UCSD-AML1 (cell line): ENCODE measurements around the gene AGMO.
"Not testable (repeated sequence)": the region's sequence is repeated elsewhere in the genome, so short reads cannot be mapped to it uniquely, and the experiment has no call there.

ENCODE experiments used
- DNase-seq: peaks from one replicate; lab custom pipeline; 2025; ENCODE audit not compliant: unreplicated experiment; lab: John Stamatoyannopoulos, UW

The AGMO gene

GRCh38 chr7:15332956-15333355 is 228.9 kb downstream of the AGMO start:
- DNase-seq, result no peak

- no peak for DNase-seq
Observed at GRCh38 chr7:15330943-15331342, 230.9 kb downstream of the AGMO start.

- DNase-seq, result no peak
Observed at GRCh38 chr7:15327001-15327400, 234.8 kb downstream of the AGMO start.

GRCh38 chr7:15326044-15326644 is 235.7 kb downstream of the AGMO start:
- DNase-seq, result no peak

GRCh38 chr7:15323550-15323949 is 238.3 kb downstream of the AGMO start:
- no peak for DNase-seq

- DNase-seq, result no peak
Observed at GRCh38 chr7:15317215-15317614, 244.6 kb downstream of the AGMO start.

- DNase-seq, result no peak
Observed at GRCh38 chr7:15315678-15316077, 246.1 kb downstream of the AGMO start.

- no peak for DNase-seq
Observed at GRCh38 chr7:15314922-15315321, 246.9 kb downstream of the AGMO start.

GRCh38 chr7:15313361-15313760 is 248.5 kb downstream of the AGMO start:
- no peak for DNase-seq

GRCh38 chr7:15309872-15310271 is 251.9 kb downstream of the AGMO start:
- DNase-seq, result no peak

GRCh38 chr7:15308821-15309220 is 253.0 kb downstream of the AGMO start:
- DNase-seq, result no peak

- no peak for DNase-seq
Observed at GRCh38 chr7:15306296-15306695, 255.5 kb downstream of the AGMO start.

- no peak for DNase-seq
Observed at GRCh38 chr7:15305002-15305600, 256.7 kb downstream of the AGMO start.

GRCh38 chr7:15303357-15303756 is 258.5 kb downstream of the AGMO start:
- DNase-seq, result no peak

- DNase-seq, result not testable (repeated sequence)
Observed at GRCh38 chr7:15300986-15301385, 260.8 kb downstream of the AGMO start.

- no peak for DNase-seq
Observed at GRCh38 chr7:15292138-15292537, 269.7 kb downstream of the AGMO start.

- no peak for DNase-seq
Observed at GRCh38 chr7:15291699-15292098, 270.1 kb downstream of the AGMO start.

GRCh38 chr7:15288741-15289140 is 273.1 kb downstream of the AGMO start:
- DNase-seq, result no peak

GRCh38 chr7:15284396-15284795 is 277.4 kb downstream of the AGMO start:
- DNase-seq, result no peak

- DNase-seq, result no peak
Observed at GRCh38 chr7:15280078-15280733, 281.6 kb downstream of the AGMO start.

GRCh38 chr7:15279640-15280039 is 282.2 kb downstream of the AGMO start:
- no peak for DNase-seq

- DNase-seq, result no peak
Observed at GRCh38 chr7:15257689-15258088, 304.1 kb downstream of the AGMO start.

GRCh38 chr7:15252181-15252580 is 309.6 kb downstream of the AGMO start:
- no peak for DNase-seq
